Liver (tissue), 3 donors: ENCODE data around the gene ABLIM1.

Experiments used
- RXRA ChIP-seq, 2 donors: IDR thresholded peaks; 2 replicates each; pipeline ENCODE4 v1.6.1; 2017 to 2018; ENCODE audit warnings: antibody characterized with exemption in 2 of 2, mild to moderate bottlenecking in 1 of 2
- YY1 ChIP-seq: IDR thresholded peaks from 2 replicates; pipeline ENCODE4 v1.6.1; 2016; ENCODE audit warnings: antibody characterized with exemption, mild to moderate bottlenecking
- TF ChIP-seq, protein P1 (sequence below): fragments of 150-350 bp; IDR thresholded peaks from 2 replicates; pipeline ENCODE4 v1.5.1; 2017; ENCODE audit warnings: improper control_type of control experiment, low read depth, low read length; ENCODE audit not compliant: missing input control
- TF ChIP-seq, protein P2 (sequence below): IDR thresholded peaks from 2 replicates; pipeline ENCODE4 v1.6.1; 2016; ENCODE audit warnings: antibody characterized with exemption
- donor health status: healthy.
- donor health status: healthy.

- TF ChIP-seq YY1 (no peak), RXRA (IDR thresholded peaks at IDR 0.05) (no peak)
- TF ChIP-seq, protein P1, sequence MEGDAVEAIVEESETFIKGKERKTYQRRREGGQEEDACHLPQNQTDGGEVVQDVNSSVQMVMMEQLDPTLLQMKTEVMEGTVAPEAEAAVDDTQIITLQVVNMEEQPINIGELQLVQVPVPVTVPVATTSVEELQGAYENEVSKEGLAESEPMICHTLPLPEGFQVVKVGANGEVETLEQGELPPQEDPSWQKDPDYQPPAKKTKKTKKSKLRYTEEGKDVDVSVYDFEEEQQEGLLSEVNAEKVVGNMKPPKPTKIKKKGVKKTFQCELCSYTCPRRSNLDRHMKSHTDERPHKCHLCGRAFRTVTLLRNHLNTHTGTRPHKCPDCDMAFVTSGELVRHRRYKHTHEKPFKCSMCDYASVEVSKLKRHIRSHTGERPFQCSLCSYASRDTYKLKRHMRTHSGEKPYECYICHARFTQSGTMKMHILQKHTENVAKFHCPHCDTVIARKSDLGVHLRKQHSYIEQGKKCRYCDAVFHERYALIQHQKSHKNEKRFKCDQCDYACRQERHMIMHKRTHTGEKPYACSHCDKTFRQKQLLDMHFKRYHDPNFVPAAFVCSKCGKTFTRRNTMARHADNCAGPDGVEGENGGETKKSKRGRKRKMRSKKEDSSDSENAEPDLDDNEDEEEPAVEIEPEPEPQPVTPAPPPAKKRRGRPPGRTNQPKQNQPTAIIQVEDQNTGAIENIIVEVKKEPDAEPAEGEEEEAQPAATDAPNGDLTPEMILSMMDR = no peak
- TF ChIP-seq, protein P2, sequence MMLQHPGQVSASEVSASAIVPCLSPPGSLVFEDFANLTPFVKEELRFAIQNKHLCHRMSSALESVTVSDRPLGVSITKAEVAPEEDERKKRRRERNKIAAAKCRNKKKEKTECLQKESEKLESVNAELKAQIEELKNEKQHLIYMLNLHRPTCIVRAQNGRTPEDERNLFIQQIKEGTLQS = no peak
Measured at GRCh38 chr10:114436941-114437340, 221.1 kb downstream of the ABLIM1 start.
